ENCODE results near the gene FAM234B. TPM values are rescaled to one million over a fixed set of nuclear protein-coding genes. Genes with fewer than 3 reads are reported as not detected.

FAM234B gene
- total RNA-seq, 2 donors from 2014 or later: 20.8 to 32.0 TPM

DNA sequence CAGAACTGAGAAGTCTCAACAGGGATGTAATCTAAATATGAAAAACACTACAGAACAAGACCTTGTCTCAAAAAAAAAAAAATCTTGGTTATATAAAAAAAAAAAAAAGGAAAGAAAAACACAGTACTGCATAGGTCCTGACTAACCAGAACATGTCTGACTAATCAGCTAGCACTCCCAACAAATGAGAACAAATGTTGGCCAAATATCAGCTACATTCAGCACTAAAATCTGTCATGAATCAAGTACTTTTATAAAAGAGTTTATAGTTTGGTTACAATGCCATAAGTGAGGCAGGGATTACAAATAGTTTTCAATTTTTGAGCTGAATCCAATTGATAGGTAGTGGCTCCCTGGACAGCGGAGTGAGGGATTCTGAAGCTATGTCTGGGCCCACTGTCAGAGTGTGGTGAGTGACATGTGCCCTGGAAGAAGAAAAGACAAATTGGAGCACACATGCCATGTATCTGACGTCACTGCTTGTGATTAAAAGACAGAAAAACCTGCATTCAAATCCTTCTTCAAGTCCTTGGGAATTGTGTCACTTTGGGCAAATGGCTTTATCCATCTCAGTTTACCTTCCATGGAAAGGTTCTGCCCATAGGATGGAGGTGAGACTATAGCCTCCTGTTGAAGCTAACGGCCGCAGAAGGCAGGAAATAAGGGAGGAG is 5.6 kb upstream of the FAM234B start:
- no peaks in the 10 kb centered on the region for H3K36me3 ChIP-seq (ENCODE audit: control insufficient read depth, insufficient read depth, low read length)
- no peak for DNase-seq
- no peak overlapping the region for H3K27ac ChIP-seq (ENCODE audit: low read depth, low read length)
- no peaks in the 10 kb centered on the region for H3K9me3 Mint-ChIP-seq
- H3K9ac ChIP-seq (ENCODE audit: extremely low read depth, low read length, poor library complexity, severe bottlenecking): no peak overlapping the region
- no peaks in the 10 kb centered on the region for H3K36me3 Mint-ChIP-seq (ENCODE audit: low read depth)
- no peak overlapping the region for H3K4me3 ChIP-seq (ENCODE audit: low read length)
- peaks cover 13% of the 10 kb centered on the region for H3K27me3 ChIP-seq (ENCODE audit: control insufficient read depth, insufficient read depth, low read length, poor library complexity, severe bottlenecking)
- WGBS, 2 experiments (ENCODE audit: insufficient coverage in 1 of 2, insufficient read length in 1 of 2): 93% methylated on average over 2 to 4 of the region's 4 CpGs
- H3K4me3 Mint-ChIP-seq: no peak overlapping the region
- H3K9me3 ChIP-seq (ENCODE audit: control insufficient read depth, low read length): no peaks in the 10 kb centered on the region
- H3K4me1 ChIP-seq (ENCODE audit: control insufficient read depth, insufficient read depth, low read length): no peaks in the 10 kb centered on the region
- H3K27ac Mint-ChIP-seq: no peak overlapping the region
- TF ChIP-seq, protein P1, sequence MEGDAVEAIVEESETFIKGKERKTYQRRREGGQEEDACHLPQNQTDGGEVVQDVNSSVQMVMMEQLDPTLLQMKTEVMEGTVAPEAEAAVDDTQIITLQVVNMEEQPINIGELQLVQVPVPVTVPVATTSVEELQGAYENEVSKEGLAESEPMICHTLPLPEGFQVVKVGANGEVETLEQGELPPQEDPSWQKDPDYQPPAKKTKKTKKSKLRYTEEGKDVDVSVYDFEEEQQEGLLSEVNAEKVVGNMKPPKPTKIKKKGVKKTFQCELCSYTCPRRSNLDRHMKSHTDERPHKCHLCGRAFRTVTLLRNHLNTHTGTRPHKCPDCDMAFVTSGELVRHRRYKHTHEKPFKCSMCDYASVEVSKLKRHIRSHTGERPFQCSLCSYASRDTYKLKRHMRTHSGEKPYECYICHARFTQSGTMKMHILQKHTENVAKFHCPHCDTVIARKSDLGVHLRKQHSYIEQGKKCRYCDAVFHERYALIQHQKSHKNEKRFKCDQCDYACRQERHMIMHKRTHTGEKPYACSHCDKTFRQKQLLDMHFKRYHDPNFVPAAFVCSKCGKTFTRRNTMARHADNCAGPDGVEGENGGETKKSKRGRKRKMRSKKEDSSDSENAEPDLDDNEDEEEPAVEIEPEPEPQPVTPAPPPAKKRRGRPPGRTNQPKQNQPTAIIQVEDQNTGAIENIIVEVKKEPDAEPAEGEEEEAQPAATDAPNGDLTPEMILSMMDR (conservative IDR thresholded peaks at IDR 0.05): no peak
- H3K27me3 Mint-ChIP-seq (ENCODE audit: insufficient read depth): peaks cover 23% of the 10 kb centered on the region
- H3K4me1 Mint-ChIP-seq: peaks cover 8% of the 10 kb centered on the region

DNA sequence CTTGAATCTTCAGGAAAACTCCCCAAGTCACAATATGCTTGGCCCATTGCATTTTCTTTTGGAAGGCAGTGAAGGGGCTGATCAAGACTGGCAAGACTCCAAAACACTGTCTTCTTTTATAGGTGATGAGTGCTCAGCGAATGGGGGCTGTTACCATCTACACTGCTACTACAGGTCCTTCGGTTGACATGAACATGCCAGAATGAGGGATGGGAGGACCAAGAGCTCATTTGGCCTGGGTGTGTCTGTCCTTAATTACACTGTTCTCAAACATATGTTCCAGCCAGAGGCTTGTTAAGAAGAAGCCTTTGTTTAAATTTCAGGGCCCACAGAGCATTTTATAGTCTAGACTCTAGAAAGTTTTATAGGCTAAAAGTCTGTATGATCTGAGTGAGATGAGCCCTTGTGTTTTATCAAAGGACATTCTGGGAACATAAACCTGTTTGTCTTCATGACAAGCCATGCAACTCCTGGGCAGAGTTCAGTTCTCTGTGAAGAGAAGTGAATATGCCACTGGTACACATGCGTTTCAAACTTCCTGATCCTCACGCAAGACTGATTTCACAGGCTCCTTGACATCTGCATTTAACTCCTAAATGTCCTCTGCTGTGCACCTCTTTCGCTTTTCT is 4.7 kb upstream of the FAM234B start:
- WGBS, 2 experiments (ENCODE audit: insufficient coverage in 1 of 2, insufficient read length in 1 of 2): 89 to 91% methylated on average over 5 of the region's 5 CpGs
- H3K27ac ChIP-seq (ENCODE audit: low read depth, low read length): no peak overlapping the region
- H3K9me3 ChIP-seq (ENCODE audit: control insufficient read depth, low read length): no peaks in the 10 kb centered on the region
- Mint-ChIP-seq H3K4me3 (no peak overlapping the region), H3K9me3 (no peaks in the 10 kb centered on the region), H3K4me1 (peaks cover 8% of the 10 kb centered on the region), H3K27ac (no peak overlapping the region), H3K27me3 (ENCODE audit: insufficient read depth) (peaks cover 28% of the 10 kb centered on the region), H3K36me3 (ENCODE audit: low read depth) (no peaks in the 10 kb centered on the region)
- H3K4me1 ChIP-seq (ENCODE audit: control insufficient read depth, insufficient read depth, low read length): no peaks in the 10 kb centered on the region
- no peak overlapping the region for H3K4me3 ChIP-seq (ENCODE audit: low read length)
- H3K9ac ChIP-seq (ENCODE audit: extremely low read depth, low read length, poor library complexity, severe bottlenecking): no peak overlapping the region
- DNase-seq: no peak
- TF ChIP-seq, protein P1 (conservative IDR thresholded peaks at IDR 0.05): no peak
- peaks cover 16% of the 10 kb centered on the region for H3K27me3 ChIP-seq (ENCODE audit: control insufficient read depth, insufficient read depth, low read length, poor library complexity, severe bottlenecking)
- no peaks in the 10 kb centered on the region for H3K36me3 ChIP-seq (ENCODE audit: control insufficient read depth, insufficient read depth, low read length)

GRCh38 chr12:13041224-13041623 is 3.0 kb upstream of the FAM234B start:
- Histone ChIP-seq H3K27ac (ENCODE audit: low read depth, low read length) (no peak overlapping the region), H3K4me1 (ENCODE audit: control insufficient read depth, insufficient read depth, low read length) (no peaks in the 10 kb centered on the region), H3K9ac (ENCODE audit: extremely low read depth, low read length, poor library complexity, severe bottlenecking) (no peak overlapping the region), H3K36me3 (ENCODE audit: control insufficient read depth, insufficient read depth, low read length) (no peaks in the 10 kb centered on the region), H3K4me3 (ENCODE audit: low read length) (no peak overlapping the region), H3K27me3 (ENCODE audit: control insufficient read depth, insufficient read depth, low read length, poor library complexity, severe bottlenecking) (peaks cover 16% of the 10 kb centered on the region), H3K9me3 (ENCODE audit: control insufficient read depth, low read length) (no peaks in the 10 kb centered on the region)
- Mint-ChIP-seq H3K4me1 (peaks cover 15% of the 10 kb centered on the region), H3K9me3 (no peaks in the 10 kb centered on the region), H3K27ac (no peak overlapping the region), H3K27me3 (ENCODE audit: insufficient read depth) (peaks cover 36% of the 10 kb centered on the region), H3K36me3 (ENCODE audit: low read depth) (no peaks in the 10 kb centered on the region), H3K4me3 (no peak overlapping the region)
- 96% methylated on average over 2 of the region's 2 CpGs; no CpG with 5 or more reads in 1 of the 2 experiments for WGBS, 2 experiments (ENCODE audit: insufficient coverage in 1 of 2, insufficient read length in 1 of 2)
- no peak for DNase-seq
- TF ChIP-seq, protein P1 (conservative IDR thresholded peaks at IDR 0.05): no peak

Measured in endodermal cell (in vitro differentiated cells).